A549 (cell line): ENCODE data around the gene PLAC9. TPM values are rescaled to one million over a fixed set of nuclear protein-coding genes. Genes with fewer than 3 reads are reported as not detected.
A peak's percentile ranks its signal among the peaks of the same experiment; 100 is the strongest.

Experiments used
- ATAC-seq, 2 experiments: fragments of 200-7000 bp in 1 of 2; fragments of >200 bp in 1 of 2; cut with Nextera tagmentation in 1 of 2; cut with Tn5 transposase in 1 of 2; 3 replicates each; pipeline versions ENCODE4 v1.8.0 to v1.9.1; 2018 to 2020; ENCODE audit warnings: mild to moderate bottlenecking in 1 of 2, moderate library complexity in 1 of 2
- CTCF ChIA-PET: fragments of 300-600 bp; sonication (Branson Sonifier 250); formaldehyde crosslinking; extraction: SDS; loops from one replicate; lab custom pipeline; 2021; ENCODE audit warnings: antibody characterized with exemption, inconsistent platforms; lab: Yijun Ruan, JAX
- POLR2A ChIA-PET: fragments of 350-600 bp; formaldehyde crosslinking; extraction: SDS; loops from one replicate; lab custom pipeline; 2021; ENCODE audit warnings: antibody characterized with exemption, inconsistent platforms; lab: Yijun Ruan, JAX
- DNase-seq, 2 experiments: peaks; one replicate each; pipeline versions ENCODE4 v3.0.0 to v3.0.0-alpha.2; 2011 to 2016; ENCODE audit warnings: low read depth in 1 of 2, low spot score in 1 of 2
- FAIRE-seq: peaks from 2 replicates; lab custom pipeline; 2011; peaks lifted over from hg19 to GRCh38; lab: Jason Lieb, UNC
- H3K27ac ChIP-seq, 2 experiments: fragments of >200 bp; sonication (Bioruptor Twin); formaldehyde crosslinking; 3 replicates each; pipeline ENCODE4 v1.5.1; 2016 to 2017
- H3K4me1 ChIP-seq: fragments of >200 bp; sonication (Bioruptor Twin); formaldehyde crosslinking; 3 replicates; pipeline ENCODE4 v1.6.1; 2016
- H3K4me2 ChIP-seq: fragments of >200 bp; sonication (Bioruptor Twin); formaldehyde crosslinking; 3 replicates; pipeline ENCODE4 v1.6.1; 2016
- H3K4me3 ChIP-seq: fragments of >200 bp; sonication (Bioruptor Twin); formaldehyde crosslinking; 3 replicates; pipeline ENCODE4 v1.5.1; 2016
- H3K9me3 ChIP-seq: fragments of >200 bp; sonication (Bioruptor Twin); formaldehyde crosslinking; 3 replicates; pipeline ENCODE4 v1.6.1; 2016
- CBX2 ChIP-seq: fragments of 200-600 bp; sonication (generic); IDR thresholded peaks from 2 replicates; pipeline ENCODE4 v1.6.1; 2016; ENCODE audit warnings: low read depth, mild to moderate bottlenecking, borderline replicate concordance
- EHMT2 ChIP-seq: fragments of 200-600 bp; sonication (generic); IDR thresholded peaks from 2 replicates; pipeline ENCODE4 v1.6.1; 2016; ENCODE audit warnings: antibody characterized with exemption, low read depth, mild to moderate bottlenecking, moderate library complexity
- ELK1 ChIP-seq: fragments of 150-350 bp; IDR thresholded peaks from 2 replicates; pipeline ENCODE4 v1.6.1; 2014; ENCODE audit warnings: low read depth, mild to moderate bottlenecking, low read length
- EP300 ChIP-seq, 2 experiments: fragments of >200 bp; sonication (Bioruptor Twin); formaldehyde crosslinking; IDR thresholded peaks; 2 replicates in 1 of 2; 3 replicates in 1 of 2; pipeline ENCODE4 v1.6.1; 2016 to 2017
- FOXS1 ChIP-seq: fragments of 250-450 bp; sonication (Bioruptor Pico); IDR thresholded peaks from 2 replicates; pipeline ENCODE4 v1.5.0; 2020; ENCODE audit warnings: mild to moderate bottlenecking, moderate library complexity
- HDAC2 ChIP-seq: fragments of 200-600 bp; sonication (generic); IDR thresholded peaks from 2 replicates; pipeline ENCODE4 v1.6.1; 2016
- HOXA7 ChIP-seq: fragments of 250-450 bp; sonication (Bioruptor Pico); IDR thresholded peaks from 2 replicates; pipeline ENCODE4 v1.5.0; 2020; ENCODE audit warnings: mild to moderate bottlenecking, moderate library complexity
- HOXB5 ChIP-seq: fragments of 250-450 bp; sonication (Bioruptor Pico); IDR thresholded peaks from 2 replicates; pipeline ENCODE4 v1.5.0; 2020; ENCODE audit warnings: mild to moderate bottlenecking, moderate library complexity
- JUNB ChIP-seq: fragments of >200 bp; sonication (Bioruptor Twin); formaldehyde crosslinking; IDR thresholded peaks from 2 replicates; pipeline ENCODE4 v1.6.1; 2016
- KDM1A ChIP-seq: fragments of 200-600 bp; sonication (generic); IDR thresholded peaks from 2 replicates; pipeline ENCODE4 v1.6.1; 2016; ENCODE audit warnings: low read depth, mild to moderate bottlenecking
- KDM5A ChIP-seq: fragments of 200-600 bp; sonication (generic); IDR thresholded peaks from 2 replicates; pipeline ENCODE4 v1.6.1; 2016; ENCODE audit warnings: antibody characterized with exemption, mild to moderate bottlenecking
- MYC ChIP-seq: IDR thresholded peaks from 2 replicates; pipeline ENCODE4 v1.6.1; 2012; ENCODE audit warnings: mild to moderate bottlenecking, inconsistent platforms, low read length, improper control_type of control experiment, borderline replicate concordance
- NR3C1 ChIP-seq: fragments of >200 bp; sonication (Bioruptor Twin); formaldehyde crosslinking; IDR thresholded peaks from 3 replicates; pipeline ENCODE4 v1.6.1; 2017
- PBX3 ChIP-seq: IDR thresholded peaks from 2 replicates; pipeline ENCODE4 v1.6.1; 2012
- PHF8 ChIP-seq: fragments of 200-600 bp; sonication (generic); IDR thresholded peaks from 2 replicates; pipeline ENCODE4 v1.6.1; 2016; ENCODE audit warnings: low read depth, mild to moderate bottlenecking, antibody characterized with exemption, moderate library complexity, borderline replicate concordance
- POLR2A ChIP-seq: IDR thresholded peaks from 2 replicates; pipeline ENCODE4 v1.6.1; 2012; ENCODE audit warnings: mild to moderate bottlenecking, low read length
- RARB ChIP-seq: fragments of 250-450 bp; sonication (Bioruptor Pico); IDR thresholded peaks from 2 replicates; pipeline ENCODE4 v1.8.0; 2021; ENCODE audit warnings: mild to moderate bottlenecking, moderate library complexity
- RCOR1 ChIP-seq: fragments of 150-350 bp; IDR thresholded peaks from 2 replicates; pipeline ENCODE4 v1.6.1; 2014; ENCODE audit warnings: antibody characterized with exemption, low read length, low read depth
- RNF2 ChIP-seq: fragments of 200-600 bp; sonication (generic); IDR thresholded peaks from 2 replicates; pipeline ENCODE4 v1.6.1; 2016; ENCODE audit warnings: low read depth, mild to moderate bottlenecking, antibody characterized with exemption, moderate library complexity, borderline replicate concordance
- SREBF2 ChIP-seq: fragments of 450-650 bp; IDR thresholded peaks from 2 replicates; pipeline ENCODE4 v1.6.1; 2014; ENCODE audit warnings: mild to moderate bottlenecking, moderate library complexity
- TP53 ChIP-seq: fragments of 250-450 bp; sonication (Bioruptor Pico); IDR thresholded peaks from 2 replicates; pipeline ENCODE4 v1.5.0; 2021; ENCODE audit warnings: mild to moderate bottlenecking, moderate library complexity
- USF2 ChIP-seq: fragments of 450-650 bp; IDR thresholded peaks from 2 replicates; pipeline ENCODE4 v1.6.1; 2014; ENCODE audit warnings: antibody characterized with exemption
- ZC3H11A ChIP-seq: fragments of 450-650 bp; IDR thresholded peaks from 2 replicates; pipeline ENCODE4 v1.6.1; 2014; ENCODE audit warnings: antibody characterized with exemption, mild to moderate bottlenecking
- ZFP36 ChIP-seq: fragments of 450-650 bp; IDR thresholded peaks from 2 replicates; pipeline ENCODE4 v1.6.1; 2014; ENCODE audit warnings: borderline replicate concordance; ENCODE audit not compliant: partially characterized antibody
- ZSCAN20 ChIP-seq: fragments of 250-450 bp; sonication (Bioruptor Pico); IDR thresholded peaks from 2 replicates; pipeline ENCODE4 v1.8.0; 2022; ENCODE audit warnings: mild to moderate bottlenecking, moderate library complexity
- WGBS: methylation state at CpG from one replicate; pipeline ENCODE4 v1.1.6; 2017; ENCODE audit errors: missing lambda C conversion rate; 5-methylcytosine and 5-hydroxymethylcytosine counted together
- polyA plus RNA-seq, 4 experiments: library from polyadenylated mRNA; depleted of rRNA in 3 of 4; stranded (reverse); fragments of >200 nt; fragmentation: RNase III in 1 of 4; extraction: RNeasy Plus Mini Kit Qiagen cat#74134 plus additional on column Dnase treatment in 1 of 4; gene quantifications; 2 replicates in 3 of 4; 3 replicates in 1 of 4; pipeline ENCODE4 v1.2.3, GENCODE V29; 2011 to 2017

PLAC9 gene
- polyA plus RNA-seq, 2 of the 4 experiments (the other 2 are of a cell fraction), result not detected

GRCh38 chr10:80136134-80136571, 3.6 kb downstream of the PLAC9 start:
- CTCF ChIA-PET, result interaction anchor here (0.9 kb wide), 1 partner anchor 13 kb away, joined by 3 read pairs; no protein-coding TSS in a partner anchor
- no peak overlapping the region for H3K4me2 ChIP-seq
- H3K4me3 ChIP-seq, result no peak overlapping the region

GRCh38 chr10:80137031-80137862, 4.7 kb downstream of the PLAC9 start:
- no peak for TF ChIP-seq HOXA7 (CRISPR knock-in tag)
- no peak for TF ChIP-seq KDM1A
- TF ChIP-seq FOXS1 (CRISPR knock-in tag), result no peak
- no peak for TF ChIP-seq HDAC2
- no peak for TF ChIP-seq SREBF2
- no peak for TF ChIP-seq TP53
- TF ChIP-seq ZFP36, result no peak
- no peak for TF ChIP-seq POLR2A
- TF ChIP-seq CBX2, result no peak
- no peak for TF ChIP-seq RCOR1
- TF ChIP-seq ZC3H11A, result no peak
- no peak for TF ChIP-seq MYC
- no peak for TF ChIP-seq HOXB5
- no peak for TF ChIP-seq EHMT2
- no peak for TF ChIP-seq USF2
- no peak for TF ChIP-seq RARB (CRISPR knock-in tag)
- TF ChIP-seq NR3C1, result no peak
- TF ChIP-seq RNF2, result no peak
- no peak for TF ChIP-seq JUNB
- Histone ChIP-seq H3K4me3 (no peak overlapping the region), H3K27ac (no peak overlapping the region), H3K4me1 (0 out of 3 replicates have a peak, but pooled peaks cover 9% of the 10 kb centered on the region), H3K9me3 (no peaks in the 10 kb centered on the region), H3K4me2 (no peak overlapping the region)
- 76% methylated on average over 14 of the region's 14 CpGs for WGBS
- ATAC-seq, result no peak
- DNase-seq, result no peak
- CTCF ChIA-PET, result interaction anchor here (0.9 to 1.1 kb wide), 4 partner anchors 12 to 368 kb away, joined by 3 to 4 read pairs (median 3); no protein-coding TSS in a partner anchor
- FAIRE-seq, result no peak
- POLR2A ChIA-PET, result no interaction called here

More at GRCh38 chr10:80136134-80136571, 3.6 kb downstream of the PLAC9 start:
- Histone ChIP-seq H3K27ac (no peak overlapping the region), H3K9me3 (no peaks in the 10 kb centered on the region), H3K4me1 (0 out of 3 replicates have a peak, but pooled peaks cover 9% of the 10 kb centered on the region)
- POLR2A ChIA-PET, result no interaction called here
- FAIRE-seq (no peak), DNase-seq (no peak), ATAC-seq (peak in 1 of 2 experiments; percentile 10; a peak in 1 of 6 replicates)
- 54% methylated on average over 8 of the region's 8 CpGs for WGBS
- TF ChIP-seq EHMT2 (no peak), HOXB5 (no peak), RARB (CRISPR knock-in tag) (no peak), FOXS1 (CRISPR knock-in tag) (no peak), ELK1 (no peak), ZSCAN20 (no peak), KDM5A (no peak)

- no peak overlapping the region for H3K27ac ChIP-seq
- DNase-seq (no peak), ATAC-seq (no peak), FAIRE-seq (no peak)
- TF ChIP-seq PBX3 (no peak), PHF8 (no peak), EP300 (IDR thresholded peaks at IDR 0.05) (no peak), FOXS1 (CRISPR knock-in tag) (no peak), HOXA7 (CRISPR knock-in tag) (no peak)
- H3K4me3 ChIP-seq, result no peak overlapping the region
- CTCF ChIA-PET, result interaction anchor here (0.9 to 1.1 kb wide), 3 partner anchors 79 to 367 kb away, joined by 3 to 4 read pairs (median 3); no protein-coding TSS in a partner anchor
- WGBS, result 64% methylated on average over 4 of the region's 4 CpGs
- no peak overlapping the region for H3K4me2 ChIP-seq
- POLR2A ChIA-PET, result no interaction called here
- no peaks in the 10 kb centered on the region for H3K9me3 ChIP-seq
- H3K4me1 ChIP-seq, result 0 out of 3 replicates have a peak, but pooled peaks cover 7% of the 10 kb centered on the region
Observed at GRCh38 chr10:80137920-80138319, 5.4 kb downstream of the PLAC9 start.
